CD8-positive, alpha-beta memory T cell (primary cell): ENCODE results near the gene SPATA16. TPM values are rescaled to one million over a fixed set of nuclear protein-coding genes. Genes with fewer than 3 reads are reported as not detected.

Experiments
- CTCF ChIA-PET: fragments of 350-600 bp; sonication (Branson Sonifier 250); formaldehyde crosslinking; loops from one replicate; lab custom pipeline; 2021; ENCODE audit warnings: antibody characterized with exemption; lab: Charles Lee
- POLR2A ChIA-PET: fragments of 350-600 bp; sonication (Branson Sonifier 250); formaldehyde crosslinking; loops from one replicate; lab custom pipeline; 2021; ENCODE audit warnings: antibody characterized with exemption; lab: Charles Lee
- DNase-seq, 5 donors: peaks; one replicate each; pipeline versions ENCODE4 v3.0.0 to v3.0.0-alpha.2; 2020 to 2022; ENCODE audit warnings: mixed read lengths in 1 of 5
- H3K27ac ChIP-seq: one replicate; pipeline ENCODE4 v1.7.0; 2013; ENCODE audit warnings: low read depth, mild to moderate bottlenecking, low read length, moderate library complexity
- H3K27me3 ChIP-seq: 2 replicates; pipeline ENCODE4 v1.7.0; 2013; ENCODE audit warnings: low read length, mild to moderate bottlenecking; ENCODE audit not compliant: insufficient read depth, poor library complexity, severe bottlenecking
- H3K36me3 ChIP-seq: 2 replicates; pipeline ENCODE4 v1.7.0; 2013; ENCODE audit warnings: mild to moderate bottlenecking, low read length, moderate library complexity; ENCODE audit not compliant: insufficient read depth
- H3K4me1 ChIP-seq: 2 replicates; pipeline ENCODE4 v1.7.0; 2013; ENCODE audit warnings: mild to moderate bottlenecking, low read length, moderate library complexity; ENCODE audit not compliant: insufficient read depth
- H3K4me3 ChIP-seq: 2 replicates; pipeline ENCODE4 v1.7.0; 2013; ENCODE audit warnings: mild to moderate bottlenecking, low read length
- H3K9me3 ChIP-seq: 2 replicates; pipeline ENCODE4 v1.7.0; 2013; ENCODE audit warnings: mild to moderate bottlenecking, low read length
- H3K27ac Mint-ChIP-seq, 8 donors: one replicate each; pipeline ENCODE4 v1.8.0; 2020 to 2021; ENCODE audit warnings: mixed read lengths in 8 of 8, mild to moderate bottlenecking in 6 of 8, inconsistent platforms in 3 of 8, moderate library complexity in 3 of 8
- H3K27me3 Mint-ChIP-seq, 2 donors: one replicate each; pipeline ENCODE4 v1.8.0; 2020 to 2021; ENCODE audit warnings: mixed read lengths in 2 of 2, mild to moderate bottlenecking in 1 of 2, moderate library complexity in 1 of 2
- H3K36me3 Mint-ChIP-seq, 3 donors: one replicate each; pipeline ENCODE4 v1.8.0; 2020 to 2021; ENCODE audit warnings: mixed read lengths in 3 of 3, inconsistent platforms in 1 of 3, mild to moderate bottlenecking in 1 of 3
- H3K4me1 Mint-ChIP-seq, 3 donors: one replicate each; pipeline ENCODE4 v1.8.0; 2020 to 2021; ENCODE audit warnings: mixed read lengths in 3 of 3, inconsistent platforms in 1 of 3, mild to moderate bottlenecking in 1 of 3
- H3K4me3 Mint-ChIP-seq, 7 donors: one replicate each; pipeline ENCODE4 v1.8.0; 2020 to 2021; ENCODE audit warnings: mixed read lengths in 7 of 7, mild to moderate bottlenecking in 6 of 7, moderate library complexity in 4 of 7, inconsistent platforms in 2 of 7
- H3K9me3 Mint-ChIP-seq, 5 donors: one replicate each; pipeline ENCODE4 v1.8.0; 2020 to 2022; ENCODE audit warnings: mixed read lengths in 5 of 5, mild to moderate bottlenecking in 3 of 5, moderate library complexity in 2 of 5, inconsistent platforms in 1 of 5
- polyA plus RNA-seq: library from polyadenylated mRNA; unstranded; fragments of 300-500 nt; fragmentation: Illumina TruSeq; gene quantifications from one replicate; pipeline ENCODE4 v1.2.3, GENCODE V29; 2021
- total RNA-seq, 2 experiments: library from RNA; stranded (reverse); gene quantifications; one replicate each; pipeline ENCODE4 v1.2.3, GENCODE V29; 2021

Gene SPATA16
- total and polyA plus RNA-seq, 3 experiments from 2014 or later = not detected

GRCh38 chr3:173092038-173092437 lies 49.0 kb downstream of the SPATA16 start:
- Histone ChIP-seq H3K27me3 (no peaks in the 10 kb centered on the region), H3K9me3 (no peaks in the 10 kb centered on the region), H3K4me3 (no peak overlapping the region), H3K27ac (no peak overlapping the region), H3K4me1 (no peaks in the 10 kb centered on the region), H3K36me3 (no peaks in the 10 kb centered on the region)
- Mint-ChIP-seq H3K27me3 (no peaks in the 10 kb centered on the region), H3K27ac (no peak overlapping the region), H3K4me1 (no peaks in the 10 kb centered on the region), H3K9me3 (peaks cover 0 to 13% (median 3%) of the 10 kb centered on the region in 5 donors), H3K4me3 (no peak overlapping the region), H3K36me3 (no peaks in the 10 kb centered on the region)
- ChIA-PET CTCF (no interaction called here), POLR2A (no interaction called here)
- no peak for DNase-seq

- Mint-ChIP-seq H3K27ac (no peak overlapping the region), H3K36me3 (no peaks in the 10 kb centered on the region), H3K27me3 (no peaks in the 10 kb centered on the region), H3K4me3 (no peak overlapping the region), H3K9me3 (peaks cover 1 to 14% (median 11%) of the 10 kb centered on the region in 5 donors), H3K4me1 (no peaks in the 10 kb centered on the region)
- DNase-seq = no peak
- H3K27me3 ChIP-seq = no peaks in the 10 kb centered on the region
- H3K4me3 ChIP-seq = no peak overlapping the region
- CTCF ChIA-PET = no interaction called here
- no peak overlapping the region for H3K27ac ChIP-seq
- POLR2A ChIA-PET = no interaction called here
- no peaks in the 10 kb centered on the region for H3K9me3 ChIP-seq
- no peaks in the 10 kb centered on the region for H3K4me1 ChIP-seq
- H3K36me3 ChIP-seq = no peaks in the 10 kb centered on the region
Observed at GRCh38 chr3:173090492-173090891, 50.5 kb downstream of the SPATA16 start.

GRCh38 chr3:173089283-173089682 lies 51.8 kb downstream of the SPATA16 start:
- peaks cover 1 to 14% (median 11%) of the 10 kb centered on the region in 5 donors for H3K9me3 Mint-ChIP-seq

DNA sequence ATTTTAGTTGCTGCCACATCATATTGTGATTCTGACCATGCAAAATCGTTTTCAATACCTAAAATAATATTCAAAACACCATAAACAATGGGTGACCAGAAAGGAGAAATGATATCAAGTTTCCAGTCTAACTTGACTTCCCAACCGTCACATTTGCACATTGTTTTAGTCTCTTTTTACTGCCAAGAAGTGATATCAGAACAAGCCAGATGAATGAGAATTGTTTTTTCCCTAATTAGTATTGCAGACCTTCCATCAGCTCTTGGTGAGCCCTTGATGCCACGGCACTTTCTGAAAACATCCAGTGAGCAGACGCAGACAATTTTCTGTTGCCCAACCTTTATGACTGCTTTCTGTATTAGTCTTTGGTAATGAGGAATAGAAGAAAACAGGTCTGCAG lies 62.5 kb downstream of the SPATA16 start:
- Histone ChIP-seq H3K27me3 (no peaks in the 10 kb centered on the region), H3K4me3 (no peak overlapping the region), H3K36me3 (no peaks in the 10 kb centered on the region), H3K9me3 (no peaks in the 10 kb centered on the region), H3K27ac (no peak overlapping the region), H3K4me1 (no peaks in the 10 kb centered on the region)
- Mint-ChIP-seq H3K4me3 (no peak overlapping the region), H3K27me3 (peaks cover 0 to 3% of the 10 kb centered on the region in 2 donors), H3K27ac (no peak overlapping the region), H3K4me1 (no peaks in the 10 kb centered on the region), H3K9me3 (peaks cover 0 to 9% (median 4%) of the 10 kb centered on the region in 5 donors), H3K36me3 (no peaks in the 10 kb centered on the region)
- DNase-seq = no peak
- POLR2A ChIA-PET = no interaction called here
- CTCF ChIA-PET = no interaction called here

More at GRCh38 chr3:173089283-173089682, 51.8 kb downstream of the SPATA16 start:
- Mint-ChIP-seq H3K4me3 (no peak overlapping the region), H3K36me3 (no peaks in the 10 kb centered on the region), H3K27ac (no peak overlapping the region), H3K4me1 (no peaks in the 10 kb centered on the region), H3K27me3 (no peaks in the 10 kb centered on the region)
- DNase-seq = no peak
- Histone ChIP-seq H3K9me3 (no peaks in the 10 kb centered on the region), H3K36me3 (no peaks in the 10 kb centered on the region), H3K4me1 (no peaks in the 10 kb centered on the region), H3K27ac (no peak overlapping the region), H3K4me3 (no peak overlapping the region), H3K27me3 (no peaks in the 10 kb centered on the region)
- CTCF ChIA-PET = no interaction called here
- POLR2A ChIA-PET = no interaction called here

GRCh38 chr3:173066044-173067004 lies 74.7 kb downstream of the SPATA16 start:
- Histone ChIP-seq H3K36me3 (no peaks in the 10 kb centered on the region), H3K4me1 (no peaks in the 10 kb centered on the region), H3K27me3 (no peaks in the 10 kb centered on the region), H3K9me3 (no peaks in the 10 kb centered on the region), H3K27ac (no peak overlapping the region), H3K4me3 (no peak overlapping the region)
- Mint-ChIP-seq H3K36me3 (peaks cover 0 to 2% (median 0%) of the 10 kb centered on the region in 3 donors), H3K9me3 (peaks cover 0 to 31% (median 6%) of the 10 kb centered on the region in 5 donors), H3K27ac (no peak overlapping the region), H3K4me1 (no peaks in the 10 kb centered on the region), H3K4me3 (no peak overlapping the region), H3K27me3 (no peaks in the 10 kb centered on the region)
- POLR2A ChIA-PET = no interaction called here
- CTCF ChIA-PET = no interaction called here
- no peak for DNase-seq

DNA sequence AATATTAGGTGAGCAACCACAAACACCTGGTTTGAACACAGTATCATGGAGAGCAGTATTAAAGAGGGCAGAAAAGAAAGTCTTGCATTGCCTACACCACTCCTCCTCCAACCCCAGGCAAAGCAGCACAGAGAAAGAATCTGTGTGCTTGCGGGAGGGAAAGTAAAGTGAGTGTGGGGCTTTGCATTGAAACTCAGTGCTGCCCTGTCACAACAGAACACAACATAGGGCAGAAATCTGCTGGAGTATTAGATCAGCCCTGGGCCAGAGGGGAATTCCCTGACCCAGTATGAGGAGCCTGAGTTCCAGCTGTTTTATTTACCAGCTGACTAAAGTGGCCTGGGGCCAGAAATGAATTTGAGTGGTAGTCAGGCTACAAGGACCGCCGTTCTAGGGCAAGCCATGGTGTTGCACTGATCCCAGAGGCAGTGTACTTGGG lies 75.5 kb downstream of the SPATA16 start:
- no peak overlapping the region for H3K27ac Mint-ChIP-seq
- no peaks in the 10 kb centered on the region for H3K36me3 ChIP-seq
- no peak overlapping the region for H3K4me3 ChIP-seq
- no peak overlapping the region for H3K4me3 Mint-ChIP-seq
- no peaks in the 10 kb centered on the region for H3K36me3 Mint-ChIP-seq
- CTCF ChIA-PET = no interaction called here
- H3K9me3 ChIP-seq = no peaks in the 10 kb centered on the region
- POLR2A ChIA-PET = no interaction called here
- no peaks in the 10 kb centered on the region for H3K27me3 Mint-ChIP-seq
- H3K4me1 ChIP-seq = no peaks in the 10 kb centered on the region
- no peaks in the 10 kb centered on the region for H3K27me3 ChIP-seq
- peaks cover 0 to 26% (median 6%) of the 10 kb centered on the region in 5 donors for H3K9me3 Mint-ChIP-seq
- DNase-seq = no peak
- H3K27ac ChIP-seq = no peak overlapping the region
- H3K4me1 Mint-ChIP-seq = no peaks in the 10 kb centered on the region

DNA sequence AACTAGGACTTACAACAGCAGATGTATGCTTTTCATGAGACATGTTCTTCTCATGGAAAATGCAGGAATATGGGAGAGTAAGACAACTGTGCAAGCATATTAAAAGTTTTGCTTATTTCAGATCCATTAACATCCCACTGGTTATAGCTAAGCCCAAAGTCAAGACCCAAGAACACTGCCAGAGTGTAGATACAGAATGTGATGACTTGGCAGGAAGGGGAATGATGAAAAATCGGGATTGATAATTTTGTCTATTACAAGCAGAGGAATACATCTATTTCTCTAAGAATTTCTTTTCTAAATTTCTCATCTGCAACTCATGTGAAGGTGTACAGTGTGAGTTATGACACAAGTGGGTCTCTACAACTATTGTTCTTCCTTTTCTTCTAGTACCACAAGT lies 76.4 kb downstream of the SPATA16 start:
- H3K27ac ChIP-seq = no peak overlapping the region
- CTCF ChIA-PET = no interaction called here
- Mint-ChIP-seq H3K4me3 (no peak overlapping the region), H3K27me3 (no peaks in the 10 kb centered on the region), H3K4me1 (no peaks in the 10 kb centered on the region), H3K36me3 (no peaks in the 10 kb centered on the region), H3K27ac (no peak overlapping the region), H3K9me3 (peaks cover 0 to 26% (median 4%) of the 10 kb centered on the region in 5 donors)
- POLR2A ChIA-PET = no interaction called here
- no peaks in the 10 kb centered on the region for H3K4me1 ChIP-seq
- no peaks in the 10 kb centered on the region for H3K9me3 ChIP-seq
- no peaks in the 10 kb centered on the region for H3K27me3 ChIP-seq
- no peak overlapping the region for H3K4me3 ChIP-seq
- DNase-seq = no peak
- H3K36me3 ChIP-seq = no peaks in the 10 kb centered on the region

DNA sequence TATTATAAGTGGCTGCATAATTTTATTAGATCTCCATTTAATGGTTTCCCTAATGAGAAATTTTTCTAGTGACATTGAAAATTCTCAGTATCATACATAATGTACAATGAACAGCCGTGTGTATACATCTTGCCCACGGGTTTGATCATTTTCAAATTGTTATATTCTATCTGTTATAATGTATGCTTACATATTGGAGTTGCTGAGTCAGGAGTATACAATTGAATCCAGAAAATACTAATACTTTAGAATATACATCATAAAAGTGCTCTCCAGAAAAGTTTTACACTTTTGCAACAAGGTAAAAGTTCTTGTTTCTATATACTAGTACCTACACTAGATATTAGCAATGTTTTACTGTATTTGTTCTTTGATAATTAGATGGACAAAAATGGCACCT lies 82.8 kb downstream of the SPATA16 start:
- H3K27ac Mint-ChIP-seq = no peak overlapping the region
- H3K4me3 Mint-ChIP-seq = no peak overlapping the region
- Histone ChIP-seq H3K4me3 (no peak overlapping the region), H3K4me1 (no peaks in the 10 kb centered on the region), H3K27me3 (no peaks in the 10 kb centered on the region), H3K36me3 (no peaks in the 10 kb centered on the region), H3K27ac (no peak overlapping the region), H3K9me3 (no peaks in the 10 kb centered on the region)
- no peak for DNase-seq
- H3K9me3 Mint-ChIP-seq = peaks cover 0 to 3% (median 0%) of the 10 kb centered on the region in 5 donors
- H3K36me3 Mint-ChIP-seq = no peaks in the 10 kb centered on the region
- ChIA-PET CTCF (no interaction called here), POLR2A (no interaction called here)
- no peaks in the 10 kb centered on the region for H3K4me1 Mint-ChIP-seq
- no peaks in the 10 kb centered on the region for H3K27me3 Mint-ChIP-seq
